C1 segment of cervical spinal cord (tissue), 14 donors: Measurements from ENCODE around the gene FOXJ3.

ENCODE experiments used
- DNase-seq, 14 donors: peaks; one replicate each; lab custom pipeline; 2025; lab: John Stamatoyannopoulos, UW

Gene FOXJ3

DNA sequence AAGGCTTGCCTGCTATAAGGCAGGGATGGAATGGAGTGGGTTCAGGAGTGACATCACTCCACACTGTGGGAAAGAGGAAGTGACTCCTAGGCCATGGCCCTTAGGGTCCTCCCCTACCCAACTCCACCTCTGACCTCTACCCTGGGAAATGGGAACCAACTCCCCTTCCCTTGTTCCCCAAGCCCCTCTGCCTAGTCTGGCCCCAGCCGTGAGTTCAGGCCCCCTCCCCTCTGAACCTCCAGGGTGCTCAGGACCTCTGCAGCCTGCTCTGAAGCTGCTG, 166.7 kb downstream of the FOXJ3 start:
- no peak for DNase-seq

- DNase-seq, result no peak
Measured at GRCh38 chr1:42167611-42168390, 167.2 kb downstream of the FOXJ3 start.

DNA sequence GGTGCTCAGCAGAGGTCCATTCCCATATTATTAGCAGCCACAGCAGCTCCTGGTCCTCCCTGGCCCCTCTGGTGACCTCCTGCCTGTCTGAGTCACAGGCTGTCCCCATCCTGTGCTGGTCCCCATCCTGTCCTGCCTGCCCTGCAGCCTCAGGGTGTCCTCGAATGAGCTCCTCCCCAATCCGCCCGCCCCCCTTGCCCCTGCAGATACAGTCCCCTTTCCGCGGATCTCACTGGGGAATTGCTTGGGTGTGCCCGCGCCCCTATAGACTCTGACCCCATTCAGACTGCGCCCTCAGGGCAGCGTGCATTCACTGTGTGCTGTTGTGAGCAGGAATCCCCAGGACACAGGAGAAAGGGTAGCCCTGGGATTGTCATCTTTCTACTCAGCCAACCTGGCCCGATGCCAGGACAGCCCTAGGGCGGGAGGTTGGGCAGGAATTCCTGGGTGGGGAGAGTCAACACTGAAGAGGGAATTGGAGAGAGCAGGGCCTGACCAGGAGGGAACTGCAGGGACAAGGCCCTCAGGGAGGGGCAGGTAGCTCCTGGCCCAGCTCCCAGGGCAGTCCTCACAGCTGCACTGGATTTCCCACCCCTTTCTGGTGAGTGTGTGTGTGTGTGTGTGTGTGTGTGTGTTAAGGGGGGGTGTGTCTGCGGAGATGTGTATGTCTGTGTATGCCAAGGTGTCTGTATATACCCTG, 169.4 kb downstream of the FOXJ3 start:
- DNase-seq, result no peak

DNA sequence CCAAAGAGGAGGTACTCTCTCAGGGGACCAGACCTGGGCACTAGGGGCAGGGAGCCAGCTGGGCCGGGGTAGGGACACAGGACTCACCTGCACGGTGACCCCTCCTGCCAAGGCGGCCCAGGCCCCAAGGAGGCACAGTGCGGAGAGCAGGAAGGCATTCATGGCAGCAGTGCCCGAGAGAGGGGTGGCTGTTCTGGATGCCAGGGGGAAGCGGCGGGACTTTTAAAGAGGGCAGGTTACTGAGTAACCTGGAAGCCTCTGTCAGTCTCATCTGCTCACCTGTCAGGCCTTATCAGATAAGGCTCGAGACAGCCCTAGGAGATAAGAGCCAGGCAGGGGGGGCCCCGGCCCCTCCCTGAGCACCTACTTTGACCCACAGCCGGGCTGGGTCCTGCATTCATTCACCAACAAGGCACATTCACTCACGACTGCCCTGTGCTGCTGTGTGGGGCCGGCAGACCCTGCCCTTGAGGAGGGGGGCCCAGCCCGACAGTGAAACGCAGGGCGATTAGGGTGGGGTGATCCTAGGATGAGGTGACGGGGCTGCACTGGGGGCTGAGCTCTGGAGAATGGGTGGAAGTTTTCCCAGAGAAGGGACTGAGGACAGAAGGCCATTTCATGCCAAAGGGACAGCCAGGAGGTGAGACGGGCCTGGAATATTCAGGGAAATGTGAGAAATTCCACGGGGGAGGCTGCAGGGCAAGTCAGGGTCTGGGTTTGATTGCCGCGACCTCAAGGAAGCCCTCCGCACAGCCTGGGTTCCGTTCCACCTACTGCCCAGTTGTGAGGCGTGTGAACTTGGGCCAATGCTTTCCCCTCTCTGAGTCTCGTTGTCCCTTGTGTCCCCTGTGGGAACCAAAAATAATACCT, 170.2 kb downstream of the FOXJ3 start, which contains the start of gene GUCA2A:
TSS of gene GUCA2A (minus strand) at position 195 of the 870 bp plus-strand sequence. CDS start at position 162, 33 bp downstream.
- DNase-seq, result no peak

- DNase-seq, result no peak
Measured at GRCh38 chr1:42163536-42164503, 171.2 kb downstream of the FOXJ3 start.

- no peak for DNase-seq
Measured at GRCh38 chr1:42163114-42163513, 171.9 kb downstream of the FOXJ3 start.

DNA sequence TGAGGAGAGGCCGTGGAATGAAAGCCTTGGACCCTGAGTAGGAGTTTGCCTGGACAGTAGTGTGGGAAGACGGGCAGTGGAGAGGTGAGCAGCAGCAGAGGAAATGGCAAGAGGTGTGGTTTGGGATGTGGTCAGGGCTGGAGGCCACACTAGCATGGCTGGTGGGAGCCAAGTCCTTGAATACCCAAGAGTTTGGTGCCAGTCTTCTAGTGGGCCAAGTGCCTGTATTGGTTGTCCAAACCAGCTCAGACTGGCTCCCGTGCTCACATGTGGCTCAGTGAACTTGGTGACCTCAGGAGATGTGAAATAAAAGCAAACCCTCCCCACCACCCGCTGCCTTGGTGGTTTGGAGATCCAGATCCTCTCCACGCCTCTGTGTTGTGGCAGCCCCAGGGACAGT, 172.9 kb downstream of the FOXJ3 start:
- DNase-seq, result no peak

- no peak for DNase-seq
Measured at GRCh38 chr1:42158189-42158588, 176.8 kb downstream of the FOXJ3 start.

DNA sequence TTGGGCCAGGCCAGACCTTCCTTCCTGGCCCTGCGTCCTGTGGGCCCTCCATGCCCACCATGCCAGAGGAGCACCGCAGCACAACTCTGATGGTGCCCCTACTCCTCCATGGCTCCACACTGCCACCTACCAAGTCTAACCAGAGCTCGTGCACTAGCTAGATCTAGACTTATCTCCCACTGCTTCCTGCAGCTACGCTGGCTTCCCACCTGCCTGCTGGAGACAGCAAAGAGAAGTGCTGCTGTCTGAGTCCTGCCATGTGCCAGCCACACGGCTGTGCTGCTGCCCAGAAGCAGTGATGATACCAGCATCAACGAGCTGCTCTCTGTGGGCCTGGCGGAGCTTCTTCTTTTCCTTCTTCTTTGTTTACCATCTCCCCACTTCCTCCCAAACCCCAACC, 177.4 kb downstream of the FOXJ3 start:
- no peak for DNase-seq

DNA sequence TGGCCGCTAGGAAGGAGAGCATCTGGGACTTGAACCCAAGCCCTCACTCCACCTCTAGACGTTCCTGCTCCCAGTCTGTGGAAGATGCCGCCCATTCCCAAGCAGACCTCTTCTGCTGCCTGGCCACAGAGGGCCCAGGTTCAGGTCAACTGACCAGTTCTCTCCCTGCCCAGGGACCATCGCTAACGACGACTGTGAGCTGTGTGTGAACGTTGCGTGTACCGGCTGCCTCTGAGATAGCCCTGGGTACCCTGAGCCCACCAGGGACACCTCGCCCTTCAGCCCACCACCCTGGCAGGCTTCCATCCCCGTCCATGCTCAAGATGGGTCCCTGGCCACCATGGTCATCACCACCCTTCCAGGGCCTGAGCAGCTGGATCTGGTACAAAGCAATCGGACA, 179.7 kb downstream of the FOXJ3 start:
- DNase-seq, result no peak

DNA sequence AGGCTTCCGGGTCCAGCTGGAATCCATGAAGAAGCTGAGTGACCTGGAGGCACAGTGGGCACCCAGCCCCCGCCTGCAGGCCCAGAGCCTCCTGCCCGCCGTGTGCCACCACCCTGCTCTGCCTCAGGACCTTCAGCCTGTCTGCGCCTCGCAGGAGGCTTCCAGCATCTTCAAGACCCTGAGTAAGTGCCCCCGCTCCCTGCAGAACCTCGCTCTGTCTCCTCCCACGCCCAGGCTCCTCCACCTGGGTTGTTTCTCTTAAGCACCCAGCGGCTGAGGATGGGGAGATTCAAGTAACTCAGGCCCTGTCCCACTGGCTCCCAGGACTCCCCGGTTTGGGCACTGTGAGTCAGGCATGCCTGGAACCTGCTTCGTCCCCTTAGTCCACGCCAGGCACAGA, 180.3 kb downstream of the FOXJ3 start:
- no peak for DNase-seq

DNA sequence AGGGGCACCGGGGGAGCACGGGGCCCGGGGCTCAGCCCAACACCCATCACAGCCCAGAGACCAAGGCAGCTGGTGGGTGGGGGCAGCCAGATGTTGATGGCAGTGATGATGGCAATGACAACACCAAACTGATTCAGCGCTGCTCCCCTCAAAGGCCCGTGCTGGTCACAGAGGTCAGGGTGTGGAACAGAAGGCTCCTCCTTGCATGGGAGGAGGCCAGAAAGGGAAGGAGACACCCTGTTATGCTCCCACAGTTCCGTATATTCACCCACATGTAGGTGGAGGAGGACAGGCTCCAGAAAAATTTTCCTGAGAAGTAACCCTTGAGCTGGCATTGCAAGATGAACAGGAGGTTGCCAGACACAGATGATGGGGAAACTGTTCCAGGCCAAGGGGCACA, 181.4 kb downstream of the FOXJ3 start:
- no peak for DNase-seq

DNA sequence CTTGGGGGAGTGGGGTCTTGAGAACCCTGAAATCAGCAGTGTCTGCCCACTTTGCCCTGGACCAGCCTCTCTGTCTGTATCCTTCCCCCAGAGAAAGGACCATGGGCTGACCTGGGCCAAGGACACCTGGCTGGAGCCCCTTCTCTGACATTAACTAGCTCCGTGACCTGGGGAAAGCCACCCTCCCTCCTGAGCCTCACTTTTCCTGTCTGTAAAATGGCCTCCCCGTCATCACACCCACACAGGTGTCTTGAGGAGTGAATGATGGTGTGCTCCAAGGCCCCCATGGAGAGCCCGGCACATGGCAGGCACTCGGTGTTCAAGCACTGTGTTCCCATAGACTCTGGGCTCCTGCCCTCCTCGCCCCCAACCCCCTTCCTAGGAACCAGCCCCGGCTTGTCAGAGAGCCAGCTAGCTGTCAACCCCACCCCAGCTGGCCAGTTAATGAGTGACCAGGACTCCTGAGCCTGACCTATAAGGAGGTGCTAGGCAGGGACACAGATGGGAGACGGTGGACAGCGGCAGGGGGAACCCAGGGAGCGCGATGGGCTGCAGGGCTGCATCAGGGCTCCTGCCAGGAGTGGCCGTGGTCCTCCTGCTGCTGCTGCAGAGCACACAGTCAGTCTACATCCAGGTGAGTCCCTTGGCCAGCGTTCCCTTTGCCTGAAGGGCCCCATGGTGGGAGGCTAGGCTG, 182.0 kb downstream of the FOXJ3 start, which contains the start of gene GUCA2B:
TSS of gene GUCA2B (plus strand) at position 504 of the 694 bp plus-strand sequence. CDS start at position 545, 41 bp downstream.
- no peak for DNase-seq

GRCh38 chr1:42152119-42152518, 182.9 kb downstream of the FOXJ3 start:
- DNase-seq, result no peak

GRCh38 chr1:42150651-42151050, 184.4 kb downstream of the FOXJ3 start:
- DNase-seq, result no peak

GRCh38 chr1:42148166-42148565, 186.9 kb downstream of the FOXJ3 start:
- DNase-seq, result no peak

- DNase-seq, result peak in 7 of 14 donors; percentile 3 to 48 (median 20)
Measured at GRCh38 chr1:42146626-42147320, 188.3 kb downstream of the FOXJ3 start.

- DNase-seq, result no peak
Measured at GRCh38 chr1:42145764-42146625, 189.0 kb downstream of the FOXJ3 start.

DNA sequence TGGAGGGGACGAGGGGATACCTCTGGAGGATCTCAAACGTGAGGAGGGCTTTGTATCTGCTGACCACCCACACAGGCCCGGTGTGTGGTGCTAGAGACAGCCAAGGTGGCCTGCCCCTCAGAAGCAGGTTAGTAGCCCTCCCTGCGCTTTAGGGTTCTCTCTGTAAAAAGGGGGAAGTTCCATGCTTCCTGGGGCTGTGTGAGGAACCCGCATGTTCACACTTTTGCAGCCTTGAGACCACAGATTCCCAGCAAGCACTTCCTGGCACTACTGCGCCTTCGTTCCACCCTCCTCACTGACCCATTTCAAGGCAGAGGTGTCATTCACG, 189.7 kb downstream of the FOXJ3 start:
- no peak for DNase-seq
